H1 (cell line): ENCODE data around the gene TMIGD1. TPM values are rescaled to one million over a fixed set of nuclear protein-coding genes. Genes with fewer than 3 reads are reported as not detected.
"Not testable (repeated sequence)": the region's sequence is repeated elsewhere in the genome, so short reads cannot be mapped to it uniquely, and the experiment has no call there.

ENCODE experiments used
- CTCF ChIA-PET: fragments of 300-600 bp; sonication (Branson Sonifier 250); formaldehyde crosslinking; loops from one replicate; lab custom pipeline; 2021; ENCODE audit not compliant: partially characterized antibody; lab: Charles Lee
- POLR2A ChIA-PET: fragments of 300-600 bp; sonication (Branson Sonifier 250); formaldehyde crosslinking; loops from one replicate; lab custom pipeline; 2021; ENCODE audit warnings: inconsistent platforms; ENCODE audit not compliant: partially characterized antibody; lab: Charles Lee
- DNase-seq, 2 experiments: peaks; one replicate each; pipeline versions ENCODE4 v3.0.0 to v3.0.0-alpha.2; 2010 to 2022; ENCODE audit warnings: low spot score in 2 of 2, low read depth in 1 of 2, mixed read lengths in 1 of 2
- FAIRE-seq: peaks from 2 replicates; lab custom pipeline; 2011; peaks lifted over from hg19 to GRCh38; lab: Jason Lieb, UNC
- H2AFZ ChIP-seq: 2 replicates; pipeline ENCODE4 v1.8.1; 2012; ENCODE audit warnings: low read length, inconsistent platforms
- H2AK5ac ChIP-seq: 2 replicates; pipeline ENCODE4 v1.6.1; 2013; ENCODE audit warnings: low read depth, low read length
- H2BK120ac ChIP-seq: replicated peaks from 2 replicates; pipeline ENCODE3; 2013; ENCODE audit warnings: low read depth, low read length, inconsistent platforms
- H2BK12ac ChIP-seq: 2 replicates; pipeline ENCODE4 v1.6.1; 2013; ENCODE audit warnings: low read depth, low read length
- H2BK15ac ChIP-seq: 2 replicates; pipeline ENCODE4 v1.6.1; 2013; ENCODE audit warnings: low read length
- H2BK20ac ChIP-seq: 2 replicates; pipeline ENCODE4 v1.6.1; 2013; ENCODE audit warnings: low read length
- H2BK5ac ChIP-seq: 2 replicates; pipeline ENCODE4 v1.6.1; 2013; ENCODE audit warnings: low read depth, low read length
- H3K14ac ChIP-seq: 2 replicates; pipeline ENCODE4 v1.6.1; 2013; ENCODE audit warnings: inconsistent platforms; ENCODE audit not compliant: insufficient read length
- H3K18ac ChIP-seq: 2 replicates; pipeline ENCODE4 v1.6.1; 2013; ENCODE audit warnings: low read length; ENCODE audit errors: extremely low read depth
- H3K23ac ChIP-seq: 2 replicates; pipeline ENCODE4 v1.6.1; 2013; ENCODE audit warnings: inconsistent platforms; ENCODE audit not compliant: insufficient read length
- H3K23me2 ChIP-seq: 2 replicates; pipeline ENCODE4 v1.6.1; 2013; ENCODE audit warnings: low read depth, low read length
- H3K27ac ChIP-seq: 2 replicates; pipeline ENCODE4 v1.6.1; 2011; ENCODE audit warnings: low read depth, low read length, inconsistent platforms
- H3K27me3 ChIP-seq, 4 experiments: replicated peaks in 1 of 4; 1 replicate in 1 of 4; 2 replicates in 3 of 4; pipeline versions ENCODE4 v1.6.1 to v1.8.1; 2011 to 2013; ENCODE audit warnings: low read length in 3 of 4, mild to moderate bottlenecking in 3 of 4, inconsistent platforms in 2 of 4, mixed read lengths in 2 of 4, moderate library complexity in 1 of 4; ENCODE audit not compliant: control insufficient read depth in 3 of 4, insufficient read depth in 3 of 4; ENCODE audit errors: extremely low read depth in 1 of 4
- H3K36me3 ChIP-seq, 4 experiments: 2 replicates each; pipeline versions ENCODE4 v1.6.1 to v1.8.1; 2011 to 2013; ENCODE audit warnings: mild to moderate bottlenecking in 4 of 4, low read length in 3 of 4, moderate library complexity in 2 of 4, control low read depth in 1 of 4, inconsistent platforms in 1 of 4; ENCODE audit not compliant: insufficient read depth in 4 of 4, control insufficient read depth in 2 of 4
- H3K4ac ChIP-seq: replicated peaks from 2 replicates; pipeline ENCODE3; 2013; ENCODE audit warnings: low read length, low read depth, mixed read lengths, inconsistent platforms; ENCODE audit not compliant: insufficient read length
- H3K4me1 ChIP-seq, 4 experiments: replicated peaks in 1 of 4; 1 replicate in 1 of 4; 2 replicates in 3 of 4; pipeline versions ENCODE4 v1.6.1 to v1.8.1; 2011 to 2013; ENCODE audit warnings: low read length in 3 of 4, inconsistent platforms in 2 of 4, mixed read lengths in 1 of 4; ENCODE audit not compliant: insufficient read depth in 4 of 4, control insufficient read depth in 3 of 4
- H3K4me2 ChIP-seq, 2 experiments: 2 replicates each; pipeline versions ENCODE4 v1.6.1 to v1.8.1; 2011 to 2013; ENCODE audit warnings: low read depth in 2 of 2, low read length in 2 of 2, control low read depth in 1 of 2, inconsistent platforms in 1 of 2, mild to moderate bottlenecking in 1 of 2; ENCODE audit not compliant: insufficient read depth in 1 of 2
- H3K4me3 ChIP-seq, 4 experiments: fragments of 200-600, 300-600 bp in 1 of 4; sonication (generic), shearing (Covaris generic), sonication (Bioruptor Twin) in 1 of 4; 2 replicates each; pipeline versions ENCODE4 v1.5.1 to v1.8.1; 2011 to 2016; ENCODE audit warnings: low read length in 4 of 4, low read depth in 3 of 4, control low read depth in 2 of 4, inconsistent platforms in 2 of 4, mild to moderate bottlenecking in 2 of 4, mixed read lengths in 1 of 4, moderate library complexity in 1 of 4; ENCODE audit not compliant: insufficient read depth in 2 of 4; ENCODE audit errors: extremely low read depth in 1 of 4
- H3K56ac ChIP-seq: replicated peaks from 2 replicates; pipeline ENCODE3; 2013; ENCODE audit warnings: low read depth, mild to moderate bottlenecking, mixed read lengths, low read length, inconsistent platforms; ENCODE audit not compliant: insufficient read length
- H3K79me1 ChIP-seq: 2 replicates; pipeline ENCODE4 v1.6.1; 2013; ENCODE audit warnings: low read depth, low read length, control low read depth
- H3K79me2 ChIP-seq, 2 experiments: 2 replicates each; pipeline versions ENCODE4 v1.6.1 to v1.8.1; 2012 to 2013; ENCODE audit warnings: low read length in 2 of 2, mild to moderate bottlenecking in 2 of 2, inconsistent platforms in 1 of 2; ENCODE audit not compliant: insufficient read depth in 2 of 2, control insufficient read depth in 1 of 2
- H3K9ac ChIP-seq, 4 experiments: replicated peaks in 1 of 4; 1 replicate in 1 of 4; 2 replicates in 3 of 4; pipeline versions ENCODE4 v1.6.1 to v1.8.1; 2011 to 2013; ENCODE audit warnings: low read depth in 3 of 4, low read length in 3 of 4, control low read depth in 2 of 4, mild to moderate bottlenecking in 2 of 4, moderate library complexity in 2 of 4, inconsistent platforms in 1 of 4; ENCODE audit errors: extremely low read depth in 1 of 4
- H3K9me3 ChIP-seq, 2 experiments: 2 replicates each; pipeline versions ENCODE4 v1.6.1 to v1.8.1; 2012 to 2013; ENCODE audit warnings: mild to moderate bottlenecking in 2 of 2, moderate library complexity in 2 of 2, control low read depth in 1 of 2, inconsistent platforms in 1 of 2, low read depth in 1 of 2, low read length in 1 of 2, mixed read lengths in 1 of 2; ENCODE audit not compliant: insufficient read depth in 2 of 2
- H4K20me1 ChIP-seq, 2 experiments: replicated peaks in 1 of 2; 2 replicates each; pipeline versions ENCODE3 to v1.8.1; 2011 to 2013; ENCODE audit warnings: inconsistent platforms in 2 of 2, low read length in 2 of 2, mild to moderate bottlenecking in 1 of 2; ENCODE audit not compliant: insufficient read depth in 2 of 2, control insufficient read depth in 1 of 2
- H4K5ac ChIP-seq: 2 replicates; pipeline ENCODE4 v1.6.1; 2013; ENCODE audit warnings: low read length, low read depth, mixed read lengths, inconsistent platforms; ENCODE audit not compliant: insufficient read length
- H4K8ac ChIP-seq: 2 replicates; pipeline ENCODE4 v1.8.0; 2013; ENCODE audit warnings: mild to moderate bottlenecking, moderate library complexity, low read length, inconsistent platforms; ENCODE audit not compliant: insufficient read depth; ENCODE audit errors: extremely low read depth
- H4K91ac ChIP-seq: replicated peaks from 2 replicates; pipeline ENCODE3; 2013; ENCODE audit warnings: low read length, mixed read lengths, inconsistent platforms; ENCODE audit not compliant: insufficient read length
- WGBS, 2 experiments: shearing (Covaris generic) in 1 of 2; methylation state at CpG; one replicate each; pipeline versions ENCODE4 v1.1.6 to v1.1.7; 2013 to 2015; ENCODE audit warnings: low lambda C conversion rate in 2 of 2, mixed read lengths in 2 of 2, inconsistent platforms in 1 of 2, low coverage in 1 of 2, missing lambda C conversion rate in 1 of 2; ENCODE audit not compliant: insufficient replicate concordance in 2 of 2, insufficient coverage in 1 of 2, insufficient read length in 1 of 2; ENCODE audit errors: extremely low coverage in 1 of 2, missing lambda C conversion rate in 1 of 2; 5-methylcytosine and 5-hydroxymethylcytosine counted together
- polyA plus RNA-seq, 7 experiments: library from polyadenylated mRNA; depleted of rRNA in 3 of 7; stranded (reverse) in 5 of 7; unstranded in 2 of 7; fragments of >200 nt in 5 of 7; fragments of 200-250 nt in 2 of 7; gene quantifications; 1 replicate in 5 of 7; 2 replicates in 1 of 7; 4 replicates in 1 of 7; pipeline versions ENCODE4 v1.2.1 to v1.2.3, GENCODE V29; 2011 to 2013; ENCODE audit warnings: missing spikeins in 2 of 7, mixed read lengths in 2 of 7
- total RNA-seq: library from RNA; stranded (reverse); fragmentation: NEBNext Ultra II Directional; extraction: Animal tissue kit (Norgen Biotek cat#: 25700); gene quantifications from 2 replicates; pipeline ENCODE4 v1.2.1, GENCODE V29; 2021

TMIGD1 gene
- total and polyA plus RNA-seq, 2 of the 8 experiments (the other 6 are each of a cell fraction or from before 2014, with no cell fraction given): not detected

DNA sequence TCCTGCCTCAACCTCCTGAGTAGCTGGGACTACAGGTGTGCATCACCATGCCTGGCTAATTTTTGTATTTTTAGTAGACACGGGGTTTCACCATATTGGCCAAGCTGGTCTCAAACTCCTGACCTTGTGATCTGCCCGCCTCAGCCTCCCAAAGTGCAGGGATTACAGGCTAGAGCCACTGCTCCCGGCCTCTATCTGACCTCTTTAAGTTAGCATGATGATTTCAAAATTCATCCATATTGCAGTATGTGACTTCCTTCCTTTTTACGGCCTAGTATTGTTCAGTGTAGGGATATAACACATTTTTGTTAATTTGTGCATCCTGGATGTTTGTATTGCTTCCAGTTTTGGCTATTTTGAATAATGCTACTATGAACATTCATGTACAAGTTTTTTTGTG, 17.4 kb upstream of the TMIGD1 start:
- H3K4me2 ChIP-seq, DNase-seq, H3K9ac ChIP-seq, H2AK5ac ChIP-seq, H3K27ac ChIP-seq, H3K23ac ChIP-seq, H2AFZ ChIP-seq, H4K8ac ChIP-seq, H3K23me2 ChIP-seq, H3K79me2 ChIP-seq, H2BK12ac ChIP-seq, H4K20me1 ChIP-seq, POLR2A ChIA-PET, H3K4me3 ChIP-seq, H3K36me3 ChIP-seq, FAIRE-seq, H3K18ac ChIP-seq, H3K27me3 ChIP-seq, H2BK15ac ChIP-seq, H3K4me1 ChIP-seq, H2BK120ac ChIP-seq, H3K9me3 ChIP-seq, H4K91ac ChIP-seq, H3K14ac ChIP-seq, H3K79me1 ChIP-seq, H2BK20ac ChIP-seq, H4K5ac ChIP-seq, H2BK5ac ChIP-seq, H3K4ac ChIP-seq, H3K56ac ChIP-seq: not testable (repeated sequence)
- CTCF ChIA-PET: interaction anchor here (0.5 to 1.1 kb wide), 3 partner anchors 11 to 50 kb away, joined by 3 to 6 read pairs (median 3); no protein-coding TSS in a partner anchor
- 88% methylated on average over 4 of the region's 4 CpGs; no CpG with 5 or more reads in 1 of the 2 experiments for WGBS, 2 experiments
